ENCODE measurements around the gene PDLIM1. TPM values are rescaled to one million over a fixed set of nuclear protein-coding genes. Genes with fewer than 3 reads are reported as not detected.

PDLIM1 gene
- polyA plus RNA-seq, 1 donor (not counting 4 experiments of a cell fraction or from before 2014, with no cell fraction given) = 298 TPM

DNA sequence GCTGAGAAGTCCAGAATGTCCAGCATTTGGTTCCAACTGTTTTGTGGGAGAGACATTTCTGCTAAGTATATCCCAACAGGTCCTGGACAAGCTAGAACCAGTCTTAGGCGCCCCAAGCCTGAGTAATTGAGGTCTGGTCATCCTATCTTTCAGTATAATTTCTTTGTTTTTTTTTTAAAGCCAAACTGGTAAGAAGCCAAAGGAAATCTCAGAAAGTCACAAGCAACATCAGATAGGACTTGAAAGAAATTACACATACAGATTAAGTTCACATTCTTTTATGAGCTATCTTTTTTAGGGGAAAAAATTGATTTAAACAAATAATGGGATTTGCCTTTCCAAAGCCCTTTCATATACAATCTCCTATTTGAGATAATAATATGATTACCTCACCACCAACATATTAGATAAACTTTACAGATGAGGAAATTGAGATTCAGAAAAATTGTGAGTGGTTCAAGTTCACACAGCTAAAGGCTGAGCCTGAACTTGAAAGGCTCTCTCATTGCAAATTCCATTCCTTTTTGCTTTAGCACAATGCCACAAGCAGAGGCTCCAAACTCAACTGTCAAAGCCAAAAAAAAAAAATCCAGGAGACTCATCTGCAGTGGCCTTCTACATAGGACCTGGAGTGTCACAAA is 15.0 kb downstream of the PDLIM1 start:
- DNase-seq (ENCODE audit: low read depth, low spot score) (no peak), FAIRE-seq (peak; percentile 23)
- H2AFZ ChIP-seq (ENCODE audit: control insufficient read depth, low read length) = no peak overlapping the region
- no peaks in the 10 kb centered on the region for H3K27me3 ChIP-seq (ENCODE audit: control insufficient read depth, extremely low read depth, insufficient read depth, low read length)
- H3K9me3 ChIP-seq (ENCODE audit: control insufficient read depth, low read depth, low read length) = no peaks in the 10 kb centered on the region
- H3K9ac ChIP-seq (ENCODE audit: control insufficient read depth, extremely low read depth, insufficient read depth, low read length) = peak overlapping the region; percentile 60
- H3K36me3 ChIP-seq (ENCODE audit: control insufficient read depth in 2 of 2, extremely low read depth in 1 of 2, insufficient read depth in 2 of 2, low read length in 2 of 2) = peaks cover 6 to 17% of the 10 kb centered on the region in 2 experiments
- H4K20me1 ChIP-seq (ENCODE audit: control insufficient read depth, extremely low read depth, insufficient read depth, low read length) = no peaks in the 10 kb centered on the region
- peak overlapping the region in 2 of 3 experiments; percentile 50 to 56 for H3K4me3 ChIP-seq (ENCODE audit: control insufficient read depth in 2 of 3, extremely low read depth in 1 of 3, insufficient read depth in 2 of 3, low read depth in 1 of 3, low read length in 3 of 3)
- TF ChIP-seq EZH2 (IDR thresholded peaks at IDR 0.05; ENCODE audit: low read length) (no peak), CTCF (optimal IDR thresholded peaks at IDR 0.05 in 1 of 3, IDR thresholded peaks at IDR 0.05 in 1 of 3, conservative IDR thresholded peaks at IDR 0.05 in 1 of 3; ENCODE audit: extremely low read depth in 1 of 3, insufficient read depth in 2 of 3, low read length in 3 of 3) (no peak)
- H3K79me2 ChIP-seq (ENCODE audit: control insufficient read depth, insufficient read depth, low read length) = peaks cover 80% of the 10 kb centered on the region
- peaks cover 4% of the 10 kb centered on the region for H3K9me1 ChIP-seq (ENCODE audit: control insufficient read depth, extremely low read depth, insufficient read depth, low read length)
- peaks cover 80% of the 10 kb centered on the region for H3K4me1 ChIP-seq (ENCODE audit: control insufficient read depth, extremely low read depth, insufficient read depth, low read length)
- dilution Hi-C loops (cut with MboI; ENCODE audit: extremely low pct_ligation_motif_present, low sequenced_read_pairs) = no loop called here
- H3K27ac ChIP-seq (ENCODE audit: control insufficient read depth, insufficient read depth, low read length) = peak overlapping the region; percentile 93
- H3K4me2 ChIP-seq (ENCODE audit: control insufficient read depth, extremely low read depth, insufficient read depth, low read depth, low read length) = peak overlapping the region; percentile 89

GRCh38 chr10:95273393-95274312 is 17.1 kb downstream of the PDLIM1 start:
- H3K4me1 ChIP-seq (ENCODE audit: control insufficient read depth, extremely low read depth, insufficient read depth, low read length) = peaks cover 68% of the 10 kb centered on the region
- DNase-seq (ENCODE audit: low read depth, low spot score) = no peak
- H3K9me1 ChIP-seq (ENCODE audit: control insufficient read depth, extremely low read depth, insufficient read depth, low read length) = peaks cover 2% of the 10 kb centered on the region
- FAIRE-seq = peak; percentile 87
- peak overlapping the region; percentile 77 for H3K9ac ChIP-seq (ENCODE audit: control insufficient read depth, extremely low read depth, insufficient read depth, low read length)
- H3K36me3 ChIP-seq (ENCODE audit: control insufficient read depth in 2 of 2, extremely low read depth in 1 of 2, insufficient read depth in 2 of 2, low read length in 2 of 2) = peaks cover 15 to 22% of the 10 kb centered on the region in 2 experiments
- no peaks in the 10 kb centered on the region for H4K20me1 ChIP-seq (ENCODE audit: control insufficient read depth, extremely low read depth, insufficient read depth, low read length)
- dilution Hi-C loops (cut with MboI; ENCODE audit: extremely low pct_ligation_motif_present, low sequenced_read_pairs) = no loop called here
- H3K4me2 ChIP-seq (ENCODE audit: control insufficient read depth, extremely low read depth, insufficient read depth, low read depth, low read length) = peak overlapping the region; percentile 92
- H3K79me2 ChIP-seq (ENCODE audit: control insufficient read depth, insufficient read depth, low read length) = peaks cover 73% of the 10 kb centered on the region
- no peaks in the 10 kb centered on the region for H3K27me3 ChIP-seq (ENCODE audit: control insufficient read depth, extremely low read depth, insufficient read depth, low read length)
- TF ChIP-seq CTCF (optimal IDR thresholded peaks at IDR 0.05 in 1 of 3, IDR thresholded peaks at IDR 0.05 in 1 of 3, conservative IDR thresholded peaks at IDR 0.05 in 1 of 3; ENCODE audit: extremely low read depth in 1 of 3, insufficient read depth in 2 of 3, low read length in 3 of 3) (no peak), EZH2 (IDR thresholded peaks at IDR 0.05; ENCODE audit: low read length) (no peak)
- H3K4me3 ChIP-seq (ENCODE audit: control insufficient read depth in 2 of 3, extremely low read depth in 1 of 3, insufficient read depth in 2 of 3, low read depth in 1 of 3, low read length in 3 of 3) = peak overlapping the region in 2 of 3 experiments; percentile 51 to 58
- H3K27ac ChIP-seq (ENCODE audit: control insufficient read depth, insufficient read depth, low read length) = peak overlapping the region; percentile 93
- H2AFZ ChIP-seq (ENCODE audit: control insufficient read depth, low read length) = no peak overlapping the region
- H3K9me3 ChIP-seq (ENCODE audit: control insufficient read depth, low read depth, low read length) = no peaks in the 10 kb centered on the region

Data from keratinocyte (primary cell).